Measurements from ENCODE around the gene RNPS1.

DNA sequence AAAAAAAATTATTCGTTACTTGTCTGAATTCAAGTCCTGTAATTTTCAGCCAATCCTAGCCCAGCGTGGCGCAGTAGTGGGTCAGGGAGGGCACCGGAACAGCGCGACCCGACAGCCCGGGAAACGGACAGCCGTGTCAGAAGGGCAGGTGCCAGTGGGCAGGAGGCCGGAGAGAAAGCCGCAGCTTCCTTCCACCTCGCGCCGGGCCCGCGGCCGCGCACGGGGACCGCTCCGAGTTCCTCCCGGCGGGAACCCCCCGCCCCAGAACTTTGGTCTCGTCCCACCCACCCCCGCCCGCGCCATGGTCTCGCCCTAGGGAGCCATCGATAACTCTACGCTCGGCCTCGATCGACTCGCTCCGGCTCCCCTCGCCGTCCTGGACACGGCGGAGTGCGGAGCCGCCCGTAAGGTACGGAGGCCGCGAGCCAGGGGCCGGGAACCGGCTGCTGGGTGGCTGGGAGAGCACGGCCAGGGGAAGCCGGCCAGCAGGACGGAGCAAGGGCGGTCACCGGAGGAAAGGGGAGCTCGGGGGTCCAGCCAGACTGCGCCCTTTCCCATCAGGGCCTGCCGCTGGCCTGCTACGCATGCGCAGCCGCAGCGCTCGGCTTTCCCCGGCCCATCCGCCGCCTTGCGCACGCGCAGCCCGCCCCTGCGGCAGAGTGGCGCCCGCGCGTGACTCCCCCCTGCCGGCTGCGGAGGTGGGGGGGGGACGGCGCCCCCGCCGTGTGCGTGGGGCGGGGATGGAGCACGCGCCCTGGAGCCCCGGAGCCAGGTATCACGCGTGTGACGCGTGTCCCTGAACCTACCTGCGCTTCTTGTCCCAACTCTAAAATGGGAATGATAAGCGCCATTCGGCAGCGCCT, 62.6 kb downstream of the RNPS1 start, which contains the start of gene MLST8:
- TF ChIP-seq, protein P1, sequence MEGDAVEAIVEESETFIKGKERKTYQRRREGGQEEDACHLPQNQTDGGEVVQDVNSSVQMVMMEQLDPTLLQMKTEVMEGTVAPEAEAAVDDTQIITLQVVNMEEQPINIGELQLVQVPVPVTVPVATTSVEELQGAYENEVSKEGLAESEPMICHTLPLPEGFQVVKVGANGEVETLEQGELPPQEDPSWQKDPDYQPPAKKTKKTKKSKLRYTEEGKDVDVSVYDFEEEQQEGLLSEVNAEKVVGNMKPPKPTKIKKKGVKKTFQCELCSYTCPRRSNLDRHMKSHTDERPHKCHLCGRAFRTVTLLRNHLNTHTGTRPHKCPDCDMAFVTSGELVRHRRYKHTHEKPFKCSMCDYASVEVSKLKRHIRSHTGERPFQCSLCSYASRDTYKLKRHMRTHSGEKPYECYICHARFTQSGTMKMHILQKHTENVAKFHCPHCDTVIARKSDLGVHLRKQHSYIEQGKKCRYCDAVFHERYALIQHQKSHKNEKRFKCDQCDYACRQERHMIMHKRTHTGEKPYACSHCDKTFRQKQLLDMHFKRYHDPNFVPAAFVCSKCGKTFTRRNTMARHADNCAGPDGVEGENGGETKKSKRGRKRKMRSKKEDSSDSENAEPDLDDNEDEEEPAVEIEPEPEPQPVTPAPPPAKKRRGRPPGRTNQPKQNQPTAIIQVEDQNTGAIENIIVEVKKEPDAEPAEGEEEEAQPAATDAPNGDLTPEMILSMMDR (conservative IDR thresholded peaks at IDR 0.05 in 1 of 2, IDR thresholded peaks at IDR 0.05 in 1 of 2; ENCODE audit: low read depth in 1 of 2, low read length in 2 of 2): no peak
- TF ChIP-seq EZH2 (IDR thresholded peaks at IDR 0.05; ENCODE audit: low read length, missing control alignments): no peak

All from fibroblast of lung (primary cell).